AG04450 (cell line): ENCODE measurements around the gene DNAJC10. TPM values are rescaled to one million over a fixed set of nuclear protein-coding genes. Genes with fewer than 3 reads are reported as not detected.

Source experiments
- CTCF ChIA-PET: fragments of 300-600, 350-600 bp; formaldehyde crosslinking; extraction: SDS; loops from one replicate; lab custom pipeline; 2022; ENCODE audit warnings: antibody characterized with exemption, inconsistent platforms; lab: Charles Lee
- POLR2A ChIA-PET: fragments of 350-600 bp; formaldehyde crosslinking; extraction: SDS; loops from one replicate; lab custom pipeline; 2021; ENCODE audit warnings: antibody characterized with exemption, inconsistent platforms; lab: Yijun Ruan, JAX
- DNase-seq: peaks from one replicate; pipeline ENCODE4 v3.0.0-alpha.2; 2011; ENCODE audit warnings: low read depth, low spot score
- H3K27ac ChIP-seq: one replicate; pipeline ENCODE4 v1.5.1; 2012; ENCODE audit warnings: low read depth, low read length, control low read depth
- H3K27me3 ChIP-seq: one replicate; pipeline ENCODE4 v1.6.0; 2012; ENCODE audit warnings: low read length; ENCODE audit not compliant: control insufficient read depth, insufficient read depth
- H3K4me3 ChIP-seq: 2 replicates; pipeline ENCODE4 v1.5.1; 2011; ENCODE audit warnings: mild to moderate bottlenecking, low read depth, low read length, control low read depth
- H3K9me3 ChIP-seq: 2 replicates; pipeline ENCODE4 v1.5.1; 2012; ENCODE audit warnings: low read length; ENCODE audit not compliant: control insufficient read depth, insufficient read depth
- CTCF ChIP-seq: IDR thresholded peaks from 2 replicates; pipeline ENCODE4 v1.5.1; 2011; ENCODE audit warnings: low read depth, low read length, control low read depth, inconsistent platforms
- polyA plus RNA-seq: library from polyadenylated mRNA; depleted of rRNA; stranded (reverse); fragments of >200 nt; gene quantifications from 2 replicates; pipeline ENCODE4 v1.2.3, GENCODE V29; 2011

The DNAJC10 gene
- polyA plus RNA-seq, 1 experiment, result 121 TPM

- H3K4me3 ChIP-seq, result no peak overlapping the region
- POLR2A ChIA-PET, result no interaction called here
Observed at GRCh38 chr2:182814804-182815203, 98.7 kb downstream of the DNAJC10 start.

DNA sequence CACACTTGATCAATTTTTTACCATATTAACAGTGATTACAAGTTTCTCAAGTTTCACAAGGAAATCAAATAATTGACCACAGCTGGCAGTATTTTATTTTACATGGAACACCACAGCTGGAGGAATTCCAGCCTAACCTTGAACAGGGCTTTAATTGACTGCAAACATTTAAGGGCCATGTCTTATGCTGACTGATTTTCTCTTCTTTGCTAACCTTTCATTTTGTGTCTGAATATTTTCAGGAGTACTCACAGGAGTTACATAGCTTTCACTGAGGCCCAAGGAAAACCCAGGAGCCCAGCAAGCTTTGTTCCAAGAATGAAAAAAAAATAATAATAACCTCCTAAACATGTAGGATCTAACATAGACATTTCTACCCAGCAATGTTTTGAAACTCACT, 100.8 kb downstream of the DNAJC10 start:
- POLR2A ChIA-PET, result interaction anchor here (0.7 kb wide), 1 partner anchor 12 kb away, joined by 3 read pairs; no protein-coding TSS in a partner anchor
- no peak for DNase-seq
- Histone ChIP-seq H3K27ac (no peak overlapping the region), H3K9me3 (no peaks in the 10 kb centered on the region), H3K4me3 (no peak overlapping the region), H3K27me3 (peaks cover 3% of the 10 kb centered on the region)
- no peak for TF ChIP-seq CTCF
- CTCF ChIA-PET, result interaction anchor here (1.0 kb wide), 1 partner anchor 9 kb away, joined by 3 read pairs; no protein-coding TSS in a partner anchor

More at GRCh38 chr2:182814804-182815203, 98.7 kb downstream of the DNAJC10 start:
- H3K9me3 ChIP-seq, result no peaks in the 10 kb centered on the region
- no peak for DNase-seq
- TF ChIP-seq CTCF, result no peak
- H3K27ac ChIP-seq, result no peak overlapping the region
- CTCF ChIA-PET, result interaction anchor here (1.2 kb wide), 1 partner anchor 11 kb away, joined by 3 read pairs; no protein-coding TSS in a partner anchor
- peaks cover 4% of the 10 kb centered on the region for H3K27me3 ChIP-seq

DNA sequence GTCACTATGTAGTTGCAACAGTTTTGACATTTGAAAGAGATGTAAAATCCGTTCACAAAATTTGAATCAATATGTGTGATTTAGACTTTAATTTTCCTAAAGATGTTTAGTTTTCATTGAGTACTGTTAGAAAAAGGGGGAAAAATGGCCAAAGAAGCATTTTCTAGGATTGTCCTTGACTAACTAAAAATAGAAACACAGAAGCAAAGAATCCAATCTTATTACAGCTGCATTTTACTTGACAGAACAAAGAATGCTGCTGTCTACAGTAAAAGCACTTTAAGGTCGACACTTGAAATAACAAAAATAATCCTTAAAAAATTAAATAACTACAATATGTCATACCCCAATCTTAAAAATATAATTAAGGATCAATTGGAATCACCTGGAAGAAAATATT, 101.5 kb downstream of the DNAJC10 start:
- ChIA-PET POLR2A (no interaction called here), CTCF (no interaction called here)
- H3K27ac ChIP-seq, result no peak overlapping the region
- TF ChIP-seq CTCF, result no peak
- no peaks in the 10 kb centered on the region for H3K9me3 ChIP-seq
- H3K27me3 ChIP-seq, result peaks cover 2% of the 10 kb centered on the region
- no peak for DNase-seq
- no peak overlapping the region for H3K4me3 ChIP-seq

GRCh38 chr2:182818501-182818900, 102.4 kb downstream of the DNAJC10 start:
- ChIA-PET CTCF (no interaction called here), POLR2A (no interaction called here)
- DNase-seq, result no peak
- TF ChIP-seq CTCF, result no peak
- Histone ChIP-seq H3K27ac (no peak overlapping the region), H3K4me3 (no peak overlapping the region), H3K27me3 (peaks cover 2% of the 10 kb centered on the region), H3K9me3 (no peaks in the 10 kb centered on the region)

GRCh38 chr2:182818925-182819324, 102.9 kb downstream of the DNAJC10 start:
- POLR2A ChIA-PET, result no interaction called here
- CTCF ChIA-PET, result interaction anchor here (0.6 kb wide), 1 partner anchor 73 kb away, joined by 3 read pairs; no protein-coding TSS in a partner anchor
- H3K27me3 ChIP-seq, result peaks cover 2% of the 10 kb centered on the region
- no peaks in the 10 kb centered on the region for H3K9me3 ChIP-seq
- H3K4me3 ChIP-seq, result no peak overlapping the region
- TF ChIP-seq CTCF, result no peak
- H3K27ac ChIP-seq, result no peak overlapping the region
- no peak for DNase-seq
